Heart left ventricle (tissue), 16 donors: ENCODE data around the gene SORCS1. TPM values are rescaled to one million over a fixed set of nuclear protein-coding genes. Genes with fewer than 3 reads are reported as not detected.

ENCODE experiments used
- ATAC-seq, 4 donors: fragments of 200-7000 bp; cut with Tn5 transposase; one replicate each; pipeline ENCODE4 v1.9.1; 2020 to 2022; ENCODE audit warnings: moderate library complexity in 4 of 4, mild to moderate bottlenecking in 3 of 4, moderate number of reproducible peaks in 1 of 4
- DNase-seq, 5 donors: peaks; one replicate each; pipeline ENCODE4 v3.0.0-alpha.2; 2020
- H3K27ac ChIP-seq, 12 donors: fragments of 200-600 bp; sonication (generic) in 4 of 12; one replicate each; pipeline versions ENCODE4 v1.5.0 to v1.8.0; 2016 to 2022; ENCODE audit warnings: mild to moderate bottlenecking in 2 of 12
- H3K27me3 ChIP-seq, 9 donors: fragments of 200-600 bp; sonication (generic) in 2 of 9; one replicate each; pipeline versions ENCODE4 v1.5.1 to v1.8.0; 2016 to 2022; ENCODE audit warnings: mild to moderate bottlenecking in 3 of 9
- H3K36me3 ChIP-seq, 9 donors: fragments of 200-600 bp; sonication (generic) in 2 of 9; one replicate each; pipeline versions ENCODE4 v1.5.0 to v1.8.0; 2018 to 2022; ENCODE audit warnings: mild to moderate bottlenecking in 2 of 9
- H3K4me1 ChIP-seq, 12 donors: fragments of 200-600 bp; sonication (generic) in 4 of 12; one replicate each; pipeline versions ENCODE4 v1.5.0 to v1.8.0; 2016 to 2022; ENCODE audit warnings: mild to moderate bottlenecking in 3 of 12
- H3K4me3 ChIP-seq, 12 donors: fragments of 200-600 bp; sonication (generic) in 4 of 12; one replicate each; pipeline versions ENCODE4 v1.5.0 to v1.8.0; 2017 to 2022; ENCODE audit warnings: mild to moderate bottlenecking in 9 of 12, moderate library complexity in 4 of 12
- H3K9me3 ChIP-seq, 12 donors: fragments of 200-600 bp; sonication (generic) in 4 of 12; one replicate each; pipeline versions ENCODE4 v1.5.0 to v1.8.0; 2016 to 2022; ENCODE audit warnings: mild to moderate bottlenecking in 1 of 12
- POLR2A ChIP-seq, 2 donors: fragments of 450-650 bp; IDR thresholded peaks; one replicate each; pipeline ENCODE4 v1.6.1; 2017; ENCODE audit warnings: antibody characterized with exemption in 2 of 2, mild to moderate bottlenecking in 2 of 2, moderate library complexity in 2 of 2
- WGBS, 4 donors: extraction: QIAGEN DNeasy Blood & Tissue Kit in 2 of 4; methylation state at CpG; one replicate each; pipeline versions ENCODE4 v1.1.5 to v1.1.7; 2013 to 2018; 5-methylcytosine and 5-hydroxymethylcytosine counted together
- intact Hi-C, 10 donors: fragments of 100-400 bp; cut with DNase I; formaldehyde crosslinking; loops; one replicate each; pipeline versions ENCODE4 v1.11.1 to v1.14.2; 2022
- polyA plus RNA-seq, 2 donors: library from polyadenylated mRNA; stranded (reverse); fragments of 200-250 nt; gene quantifications; one replicate each; pipeline ENCODE4 v1.2.3, GENCODE V29; 2013
- total RNA-seq, 9 donors: library from RNA; depleted of rRNA in 2 of 9; stranded (reverse); fragments of >200 nt in 2 of 9; fragmentation: NEBNext Ultra II Directional in 3 of 9; extraction: Animal tissue kit (Norgen Biotek cat#: 25700) in 3 of 9; gene quantifications; one replicate each; pipeline versions ENCODE4 v1.1.0 to v1.2.4, GENCODE V29; 2016 to 2023
- TF ChIP-seq, protein P1 (sequence below), 12 donors: fragments of 200-600 bp; sonication (generic) in 4 of 12; IDR thresholded peaks; one replicate each; pipeline versions ENCODE4 v1.5.0 to v1.8.0; 2018 to 2022; ENCODE audit warnings: antibody characterized with exemption in 12 of 12, mild to moderate bottlenecking in 5 of 12
- donor health status: ischemic (EF 13 %, LVEDD 7.1; RV severe dilation, severe dysfunction).
- donor health status: healthy with polysubstance abuse.
- donor health status: DM: no; HTN: yes; CAD: no.
- donor health status: DM: no; HTN: no; CAD: no.
- donor health status: ischemic (EF 25% LVEDD 6.9; RV normal size, moderate dysfunction).
- donor health status: ischemic (EF 25% LVEDD 5.7; RV mildly dilated, moderate dysfunction).
- donor health status: healthy.
- donor health status: DM: yes; HTN: yes; CAD: no.
- donor health status: ischemic (EF 35%, LVEDD 5.7; RV mildly dilated, moderate dysfunction).
- donor health status: nonischemic (EF 11% LVEDD 7.7; RV severe dilation, severe dysfunction).
- donor health status: DM: yes; HTN: yes; CAD: no.
- donor health status: PGD.
- donor health status: ischemic (EF 29% LVEDD 5.4; RV normal size, mild dysfunction).
- donor health status: nonischemic (EF 23%, LVEDD 6.1; RV moderate dilation, normal function).

Gene SORCS1
- total and polyA plus RNA-seq, 11 donors: 0.23 to 5.7 (median 1.1) TPM

DNA sequence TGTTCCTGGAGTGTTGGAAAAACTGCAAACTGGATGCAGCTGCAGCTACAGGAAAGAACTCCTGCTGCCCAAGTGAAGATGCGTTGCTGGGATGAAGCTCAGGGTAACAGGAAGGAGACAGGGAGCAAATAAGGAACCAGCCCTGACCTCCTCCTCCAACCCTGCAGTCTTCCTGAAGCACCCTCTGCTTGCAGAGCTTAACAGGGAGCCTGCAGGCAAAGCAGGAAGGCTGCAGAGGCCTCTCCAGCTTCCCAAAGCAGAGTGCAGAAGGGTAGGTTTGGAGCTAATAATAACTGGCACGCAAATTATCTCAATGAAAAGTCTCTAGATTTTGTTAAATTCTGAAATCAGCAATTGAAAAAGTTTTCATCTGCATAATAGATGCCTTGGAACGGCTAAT lies 92.5 kb downstream of the SORCS1 start:
- Histone ChIP-seq H3K4me1 (no peaks in the 10 kb centered on the region), H3K36me3 (no peaks in the 10 kb centered on the region), H3K27me3 (no peaks in the 10 kb centered on the region), H3K4me3 (no peak overlapping the region), H3K9me3 (no peaks in the 10 kb centered on the region), H3K27ac (no peak overlapping the region)
- no peak for TF ChIP-seq POLR2A (IDR thresholded peaks at IDR 0.05)
- TF ChIP-seq, protein P1, sequence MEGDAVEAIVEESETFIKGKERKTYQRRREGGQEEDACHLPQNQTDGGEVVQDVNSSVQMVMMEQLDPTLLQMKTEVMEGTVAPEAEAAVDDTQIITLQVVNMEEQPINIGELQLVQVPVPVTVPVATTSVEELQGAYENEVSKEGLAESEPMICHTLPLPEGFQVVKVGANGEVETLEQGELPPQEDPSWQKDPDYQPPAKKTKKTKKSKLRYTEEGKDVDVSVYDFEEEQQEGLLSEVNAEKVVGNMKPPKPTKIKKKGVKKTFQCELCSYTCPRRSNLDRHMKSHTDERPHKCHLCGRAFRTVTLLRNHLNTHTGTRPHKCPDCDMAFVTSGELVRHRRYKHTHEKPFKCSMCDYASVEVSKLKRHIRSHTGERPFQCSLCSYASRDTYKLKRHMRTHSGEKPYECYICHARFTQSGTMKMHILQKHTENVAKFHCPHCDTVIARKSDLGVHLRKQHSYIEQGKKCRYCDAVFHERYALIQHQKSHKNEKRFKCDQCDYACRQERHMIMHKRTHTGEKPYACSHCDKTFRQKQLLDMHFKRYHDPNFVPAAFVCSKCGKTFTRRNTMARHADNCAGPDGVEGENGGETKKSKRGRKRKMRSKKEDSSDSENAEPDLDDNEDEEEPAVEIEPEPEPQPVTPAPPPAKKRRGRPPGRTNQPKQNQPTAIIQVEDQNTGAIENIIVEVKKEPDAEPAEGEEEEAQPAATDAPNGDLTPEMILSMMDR (IDR thresholded peaks at IDR 0.05): no peak
- intact Hi-C loops: no loop called here
- WGBS, 4 donors: 65 to 77% (median 72%) methylated on average over 3 of the region's 3 CpGs
- DNase-seq: no peak
- ATAC-seq: no peak

- no peaks in the 10 kb centered on the region for H3K36me3 ChIP-seq
- no peak for ATAC-seq
- no peaks in the 10 kb centered on the region for H3K9me3 ChIP-seq
- no peak overlapping the region for H3K27ac ChIP-seq
- H3K27me3 ChIP-seq: no peaks in the 10 kb centered on the region
- H3K4me1 ChIP-seq: no peaks in the 10 kb centered on the region
- TF ChIP-seq POLR2A (IDR thresholded peaks at IDR 0.05): no peak
- TF ChIP-seq, protein P1 (IDR thresholded peaks at IDR 0.05): no peak
- DNase-seq: no peak
- H3K4me3 ChIP-seq: no peak overlapping the region
- 83 to 89% (median 86%) methylated on average over 4 of the region's 4 CpGs for WGBS, 4 donors
- intact Hi-C loops: no loop called here
Observed at GRCh38 chr10:107071301-107071700, 93.2 kb downstream of the SORCS1 start.

DNA sequence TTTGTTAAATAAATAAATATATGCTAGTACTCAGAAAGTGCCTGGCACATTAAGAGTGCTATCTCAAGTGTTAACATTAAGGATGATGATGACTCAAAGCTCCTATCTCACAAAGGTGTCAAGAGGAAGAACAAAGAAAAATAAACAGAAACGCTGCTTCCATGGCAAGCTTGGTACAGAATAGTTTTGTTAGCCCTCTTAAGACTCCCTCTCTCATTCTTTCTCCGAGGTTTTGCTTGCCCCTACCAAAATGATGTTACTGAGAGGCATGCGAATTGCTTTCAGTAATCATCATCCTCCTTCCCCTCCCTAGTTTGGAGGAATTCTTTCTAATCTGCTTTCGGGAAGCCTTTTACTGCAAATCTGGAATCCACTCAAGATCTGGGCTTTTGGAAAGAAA lies 96.7 kb downstream of the SORCS1 start:
- intact Hi-C loops: no loop called here
- Histone ChIP-seq H3K4me3 (no peak overlapping the region), H3K27me3 (no peaks in the 10 kb centered on the region), H3K9me3 (no peaks in the 10 kb centered on the region), H3K4me1 (no peaks in the 10 kb centered on the region), H3K36me3 (no peaks in the 10 kb centered on the region), H3K27ac (no peak overlapping the region)
- WGBS, 4 donors: 25 to 47% (median 40%) methylated on average over 4 of the region's 4 CpGs
- no peak for DNase-seq
- no peak for ATAC-seq
- TF ChIP-seq, protein P1 (IDR thresholded peaks at IDR 0.05): no peak
- no peak for TF ChIP-seq POLR2A (IDR thresholded peaks at IDR 0.05)

GRCh38 chr10:107064075-107064474 lies 100.4 kb downstream of the SORCS1 start:
- Histone ChIP-seq H3K36me3 (no peaks in the 10 kb centered on the region), H3K4me3 (no peak overlapping the region)

More at GRCh38 chr10:107064075-107064474, 100.4 kb downstream of the SORCS1 start:
- H3K27me3 ChIP-seq: peaks cover 0 to 2% (median 0%) of the 10 kb centered on the region in 9 donors
- H3K4me1 ChIP-seq: no peaks in the 10 kb centered on the region
- H3K9me3 ChIP-seq: no peaks in the 10 kb centered on the region
- WGBS, 4 donors: 79 to 87% (median 85%) methylated on average over 5 of the region's 5 CpGs
- no peak overlapping the region for H3K27ac ChIP-seq
- intact Hi-C loops: no loop called here
- ATAC-seq (no peak), DNase-seq (no peak)
- TF ChIP-seq, protein P1 (IDR thresholded peaks at IDR 0.05): no peak
- TF ChIP-seq POLR2A (IDR thresholded peaks at IDR 0.05): no peak
